Measurements from ENCODE around the gene PGP.

DNA sequence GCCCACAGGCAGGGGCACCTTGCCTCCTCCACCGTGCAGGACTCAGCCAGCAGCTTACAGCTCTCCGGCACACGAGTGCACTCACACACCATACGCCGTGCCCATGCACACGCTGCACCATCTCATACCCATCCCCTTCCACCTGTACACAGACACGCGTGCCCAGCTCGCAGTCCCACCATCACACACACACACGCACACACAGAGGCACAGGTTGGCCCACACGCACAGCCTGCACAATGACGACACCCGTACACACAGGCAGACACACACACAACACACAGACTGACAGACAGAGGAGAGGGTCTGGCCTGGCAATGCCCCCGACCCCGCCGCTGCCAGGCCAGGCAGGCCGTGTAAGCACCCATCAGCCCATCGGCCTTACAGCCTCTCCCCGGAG, 30.3 kb downstream of the PGP start:
- TF ChIP-seq SMC3 (IDR thresholded peaks at IDR 0.05; ENCODE audit: low read depth, low read length) (no peak), MXI1 (IDR thresholded peaks at IDR 0.05; ENCODE audit: borderline replicate concordance, low read depth, low read length) (no peak), RAD21 (IDR thresholded peaks at IDR 0.05; ENCODE audit: low read length) (no peak), POLR2A (IDR thresholded peaks at IDR 0.05; ENCODE audit: low read depth, low read length) (no peak), BHLHE40 (IDR thresholded peaks at IDR 0.05; ENCODE audit: low read depth, low read length) (no peak), MAFK (IDR thresholded peaks at IDR 0.05; ENCODE audit: low read depth, low read length) (no peak), CEBPB (IDR thresholded peaks at IDR 0.05; ENCODE audit: low read depth, low read length) (no peak), RFX5 (IDR thresholded peaks at IDR 0.05; ENCODE audit: low read depth, low read length) (no peak), MAZ (IDR thresholded peaks at IDR 0.05; ENCODE audit: borderline replicate concordance, low read depth, low read length) (no peak), RCOR1 (IDR thresholded peaks at IDR 0.05; ENCODE audit: insufficient replicate concordance, low read length) (no peak)
- TF ChIP-seq, protein P1, sequence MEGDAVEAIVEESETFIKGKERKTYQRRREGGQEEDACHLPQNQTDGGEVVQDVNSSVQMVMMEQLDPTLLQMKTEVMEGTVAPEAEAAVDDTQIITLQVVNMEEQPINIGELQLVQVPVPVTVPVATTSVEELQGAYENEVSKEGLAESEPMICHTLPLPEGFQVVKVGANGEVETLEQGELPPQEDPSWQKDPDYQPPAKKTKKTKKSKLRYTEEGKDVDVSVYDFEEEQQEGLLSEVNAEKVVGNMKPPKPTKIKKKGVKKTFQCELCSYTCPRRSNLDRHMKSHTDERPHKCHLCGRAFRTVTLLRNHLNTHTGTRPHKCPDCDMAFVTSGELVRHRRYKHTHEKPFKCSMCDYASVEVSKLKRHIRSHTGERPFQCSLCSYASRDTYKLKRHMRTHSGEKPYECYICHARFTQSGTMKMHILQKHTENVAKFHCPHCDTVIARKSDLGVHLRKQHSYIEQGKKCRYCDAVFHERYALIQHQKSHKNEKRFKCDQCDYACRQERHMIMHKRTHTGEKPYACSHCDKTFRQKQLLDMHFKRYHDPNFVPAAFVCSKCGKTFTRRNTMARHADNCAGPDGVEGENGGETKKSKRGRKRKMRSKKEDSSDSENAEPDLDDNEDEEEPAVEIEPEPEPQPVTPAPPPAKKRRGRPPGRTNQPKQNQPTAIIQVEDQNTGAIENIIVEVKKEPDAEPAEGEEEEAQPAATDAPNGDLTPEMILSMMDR (conservative IDR thresholded peaks at IDR 0.05; ENCODE audit: low read depth, low read length): no peak
- TF ChIP-seq, protein P2, sequence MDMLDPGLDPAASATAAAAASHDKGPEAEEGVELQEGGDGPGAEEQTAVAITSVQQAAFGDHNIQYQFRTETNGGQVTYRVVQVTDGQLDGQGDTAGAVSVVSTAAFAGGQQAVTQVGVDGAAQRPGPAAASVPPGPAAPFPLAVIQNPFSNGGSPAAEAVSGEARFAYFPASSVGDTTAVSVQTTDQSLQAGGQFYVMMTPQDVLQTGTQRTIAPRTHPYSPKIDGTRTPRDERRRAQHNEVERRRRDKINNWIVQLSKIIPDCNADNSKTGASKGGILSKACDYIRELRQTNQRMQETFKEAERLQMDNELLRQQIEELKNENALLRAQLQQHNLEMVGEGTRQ (IDR thresholded peaks at IDR 0.05; ENCODE audit: low read depth, low read length): no peak
